Gastroesophageal sphincter (tissue), 4 donors: ENCODE measurements around the gene CCSER1. TPM values are rescaled to one million over a fixed set of nuclear protein-coding genes. Genes with fewer than 3 reads are reported as not detected.

Experiments used
- ATAC-seq: fragments of 150-250 bp; one replicate; pipeline ENCODE4 v1.9.1; 2016; ENCODE audit warnings: mild to moderate bottlenecking, moderate library complexity
- H3K27ac ChIP-seq, 4 donors: fragments of 200-600 bp; sonication (generic) in 3 of 4; 1 replicate in 3 of 4; 2 replicates in 1 of 4; pipeline ENCODE4 v1.5.1; 2016 to 2019
- H3K27me3 ChIP-seq: fragments of 200-600 bp; sonication (generic); one replicate; pipeline ENCODE4 v1.5.1; 2019
- H3K36me3 ChIP-seq, 2 donors: fragments of 200-600 bp; sonication (generic); one replicate each; pipeline ENCODE4 v1.5.1; 2019; ENCODE audit warnings: control low read depth in 1 of 2
- H3K4me1 ChIP-seq, 3 donors: fragments of 200-600 bp; sonication (generic); 1 replicate in 2 of 3; 2 replicates in 1 of 3; pipeline ENCODE4 v1.5.1; 2016 to 2019; ENCODE audit warnings: control low read depth in 2 of 3
- H3K4me3 ChIP-seq, 2 donors: fragments of 200-600 bp; sonication (generic); one replicate each; pipeline ENCODE4 v1.5.1; 2019; ENCODE audit warnings: mild to moderate bottlenecking in 1 of 2, moderate library complexity in 1 of 2
- H3K9me3 ChIP-seq, 3 donors: fragments of 200-600 bp; sonication (generic); one replicate each; pipeline ENCODE4 v1.5.1; 2017 to 2019; ENCODE audit warnings: control low read depth in 2 of 3
- EP300 ChIP-seq: sonication (generic); formaldehyde crosslinking; IDR thresholded peaks from one replicate; pipeline ENCODE4 v1.6.1; 2017; ENCODE audit warnings: antibody characterized with exemption, mild to moderate bottlenecking
- POLR2A ChIP-seq, 2 donors: fragments of 450-650 bp; IDR thresholded peaks; one replicate each; pipeline ENCODE4 v1.6.1; 2017; ENCODE audit warnings: antibody characterized with exemption in 2 of 2, mild to moderate bottlenecking in 2 of 2, moderate library complexity in 1 of 2
- POLR2AphosphoS5 ChIP-seq: sonication (generic); formaldehyde crosslinking; IDR thresholded peaks from one replicate; pipeline ENCODE4 v1.6.1; 2017; ENCODE audit warnings: antibody characterized with exemption
- WGBS, 2 donors: methylation state at CpG; one replicate each; pipeline ENCODE4 v1.1.5; 2018; ENCODE audit warnings: low coverage in 1 of 2; 5-methylcytosine and 5-hydroxymethylcytosine counted together
- total RNA-seq, 4 donors: library from RNA; depleted of rRNA; stranded (reverse); fragments of >200 nt; gene quantifications; one replicate each; pipeline ENCODE4 v1.1.0, GENCODE V29; 2016
- TF ChIP-seq, protein P1 (sequence below), 4 experiments: fragments of 200-600 bp in 2 of 4; fragments of 450-650 bp in 2 of 4; sonication (generic) in 1 of 4; IDR thresholded peaks; one replicate each; pipeline ENCODE4 v1.5.1; 2017 to 2019; ENCODE audit warnings: antibody characterized with exemption in 4 of 4, mild to moderate bottlenecking in 2 of 4, moderate library complexity in 2 of 4

The CCSER1 gene
- total RNA-seq, 4 donors from 2014 or later = 2.4 to 9.3 (median 4.6) TPM

DNA sequence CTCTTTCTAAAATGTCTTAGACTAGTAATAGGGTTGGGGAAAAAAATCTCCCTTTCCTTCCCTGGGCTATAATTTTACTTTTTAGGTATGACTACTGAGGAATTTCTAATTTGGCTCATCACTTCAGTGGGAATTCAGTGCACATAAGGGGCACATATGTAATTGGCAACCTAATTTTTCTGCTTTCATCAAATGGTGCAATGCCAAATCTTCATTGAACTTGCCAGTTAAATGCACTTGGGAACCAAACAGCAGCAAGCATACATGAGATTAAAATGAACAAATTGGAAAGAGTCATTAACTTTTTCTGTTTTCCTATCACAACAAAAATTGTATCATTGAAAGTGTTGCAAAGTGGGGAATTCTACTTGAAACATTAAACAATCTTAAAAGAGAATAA, 2.9 kb upstream of the CCSER1 start:
- Histone ChIP-seq H3K27ac (no peak overlapping the region), H3K4me3 (no peak overlapping the region), H3K36me3 (no peaks in the 10 kb centered on the region), H3K27me3 (no peaks in the 10 kb centered on the region), H3K9me3 (no peaks in the 10 kb centered on the region), H3K4me1 (peaks cover 0 to 27% (median 0%) of the 10 kb centered on the region in 3 donors)
- ATAC-seq = no peak
- no peak for TF ChIP-seq POLR2A (IDR thresholded peaks at IDR 0.05)

DNA sequence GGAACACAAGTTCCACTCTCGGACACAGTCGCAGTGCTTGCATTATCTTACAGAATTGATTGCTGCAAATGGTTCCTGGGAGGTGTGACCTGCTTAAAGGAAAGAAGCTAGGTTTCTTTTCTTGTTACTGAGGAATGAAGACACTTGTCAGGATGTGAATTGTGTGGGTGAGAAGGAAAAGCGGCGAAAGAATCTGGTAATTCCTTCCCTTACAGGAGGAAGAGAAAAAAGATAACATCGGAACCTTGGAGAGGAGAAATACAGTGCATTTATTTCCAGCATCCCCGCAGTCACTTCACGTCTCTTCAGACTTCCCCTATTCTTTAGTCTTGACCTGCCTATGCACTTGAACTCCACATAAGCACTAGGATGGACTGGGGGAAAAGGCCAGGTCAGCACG, 389 bp upstream of the CCSER1 start:
- Histone ChIP-seq H3K4me3 (peak overlapping the region; percentile 42 to 68), H3K4me1 (peaks cover 0 to 29% (median 0%) of the 10 kb centered on the region in 3 donors), H3K27me3 (no peaks in the 10 kb centered on the region), H3K27ac (peak overlapping the region in 3 of 4 donors; percentile 78 to 83 (median 80)), H3K9me3 (no peaks in the 10 kb centered on the region), H3K36me3 (no peaks in the 10 kb centered on the region)
- no peak for ATAC-seq
- 31% methylated on average over 7 of the region's 8 CpGs for WGBS, 2 donors
- TF ChIP-seq EP300 = no peak
- no peak for TF ChIP-seq POLR2AphosphoS5
- no peak for TF ChIP-seq POLR2A (IDR thresholded peaks at IDR 0.05)
- TF ChIP-seq, protein P1, sequence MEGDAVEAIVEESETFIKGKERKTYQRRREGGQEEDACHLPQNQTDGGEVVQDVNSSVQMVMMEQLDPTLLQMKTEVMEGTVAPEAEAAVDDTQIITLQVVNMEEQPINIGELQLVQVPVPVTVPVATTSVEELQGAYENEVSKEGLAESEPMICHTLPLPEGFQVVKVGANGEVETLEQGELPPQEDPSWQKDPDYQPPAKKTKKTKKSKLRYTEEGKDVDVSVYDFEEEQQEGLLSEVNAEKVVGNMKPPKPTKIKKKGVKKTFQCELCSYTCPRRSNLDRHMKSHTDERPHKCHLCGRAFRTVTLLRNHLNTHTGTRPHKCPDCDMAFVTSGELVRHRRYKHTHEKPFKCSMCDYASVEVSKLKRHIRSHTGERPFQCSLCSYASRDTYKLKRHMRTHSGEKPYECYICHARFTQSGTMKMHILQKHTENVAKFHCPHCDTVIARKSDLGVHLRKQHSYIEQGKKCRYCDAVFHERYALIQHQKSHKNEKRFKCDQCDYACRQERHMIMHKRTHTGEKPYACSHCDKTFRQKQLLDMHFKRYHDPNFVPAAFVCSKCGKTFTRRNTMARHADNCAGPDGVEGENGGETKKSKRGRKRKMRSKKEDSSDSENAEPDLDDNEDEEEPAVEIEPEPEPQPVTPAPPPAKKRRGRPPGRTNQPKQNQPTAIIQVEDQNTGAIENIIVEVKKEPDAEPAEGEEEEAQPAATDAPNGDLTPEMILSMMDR (IDR thresholded peaks at IDR 0.05) = no peak

DNA sequence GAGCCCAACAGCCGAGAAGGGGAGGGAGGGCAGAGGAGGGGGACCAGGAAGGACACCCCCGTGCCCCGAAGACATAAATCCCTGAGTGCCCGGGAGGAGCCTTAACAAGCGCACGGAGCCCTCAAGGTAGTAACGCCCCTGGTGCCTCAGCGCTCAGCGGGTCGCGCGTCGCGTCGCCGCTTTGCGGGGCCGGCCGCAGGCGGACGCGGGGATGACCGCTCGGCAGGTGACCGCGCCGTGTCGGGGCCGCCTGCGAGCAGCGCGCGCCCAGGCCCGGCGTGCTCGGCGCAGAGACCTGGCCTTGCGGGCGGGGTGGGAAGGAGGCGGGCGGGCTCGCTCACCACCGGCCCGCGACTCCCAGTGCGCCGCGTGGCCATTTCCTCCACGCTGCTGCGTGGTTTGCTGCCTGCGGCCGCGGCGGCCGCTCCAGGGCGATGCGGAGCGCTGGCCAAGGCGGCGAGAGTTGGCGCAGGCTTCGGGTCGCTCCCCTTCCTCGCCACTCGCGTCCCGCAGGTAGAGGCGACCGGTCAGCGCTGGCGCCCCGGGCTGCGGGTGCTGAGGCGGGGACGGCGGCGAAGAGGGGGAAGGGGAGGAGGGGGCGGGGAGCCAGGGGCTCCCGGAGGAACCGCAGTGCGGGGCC, 632 bp downstream of the CCSER1 start:
- H3K4me3 ChIP-seq = peak overlapping the region; percentile 42 to 68
- TF ChIP-seq POLR2AphosphoS5 (no peak), EP300 (no peak), POLR2A (IDR thresholded peaks at IDR 0.05) (no peak)
- TF ChIP-seq, protein P1 (IDR thresholded peaks at IDR 0.05) = no peak
- no peaks in the 10 kb centered on the region for H3K27me3 ChIP-seq
- peaks cover 0 to 29% (median 0%) of the 10 kb centered on the region in 3 donors for H3K4me1 ChIP-seq
- WGBS, 2 donors = no CpG with 5 or more reads among the region's 81 CpGs
- peak overlapping the region in 3 of 4 donors; percentile 78 to 83 (median 80) for H3K27ac ChIP-seq
- no peaks in the 10 kb centered on the region for H3K36me3 ChIP-seq
- no peaks in the 10 kb centered on the region for H3K9me3 ChIP-seq
- ATAC-seq = peak; percentile 42

DNA sequence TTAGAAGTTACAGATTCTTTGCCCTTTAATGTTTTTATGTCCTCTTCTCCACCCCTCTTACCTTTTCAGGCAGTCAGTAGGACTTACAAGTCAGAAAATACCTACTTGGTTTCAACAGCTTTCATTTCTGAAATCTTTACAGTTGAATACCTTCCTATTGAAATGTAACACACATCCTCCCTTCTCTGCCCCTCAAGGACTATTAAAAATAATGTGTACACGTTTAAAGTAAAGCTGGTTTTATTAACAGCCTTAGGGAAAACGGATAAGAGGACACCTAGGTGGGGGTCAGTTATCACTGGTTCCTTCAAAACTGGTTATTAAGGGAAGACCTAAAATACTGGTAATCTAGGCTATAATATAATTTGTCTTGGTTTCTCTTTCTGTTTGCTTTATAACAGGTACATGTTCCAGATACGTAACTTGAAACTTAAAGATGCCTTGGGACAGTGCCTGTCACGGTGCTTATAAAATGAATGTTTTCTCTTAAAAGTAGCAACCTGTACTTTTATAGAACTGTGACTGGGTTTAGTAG, 1.8 kb downstream of the CCSER1 start:
- TF ChIP-seq POLR2A (IDR thresholded peaks at IDR 0.05) = no peak
- TF ChIP-seq, protein P1 (IDR thresholded peaks at IDR 0.05) = no peak
- no peak for TF ChIP-seq POLR2AphosphoS5
- TF ChIP-seq EP300 = no peak
- Histone ChIP-seq H3K9me3 (no peaks in the 10 kb centered on the region), H3K36me3 (no peaks in the 10 kb centered on the region), H3K27me3 (no peaks in the 10 kb centered on the region), H3K4me1 (peaks cover 0 to 29% (median 0%) of the 10 kb centered on the region in 3 donors), H3K4me3 (peak overlapping the region; percentile 42 to 68), H3K27ac (peak overlapping the region in 1 of 4 donors; percentile 78)
- 53 to 58% methylated on average over 4 of the region's 4 CpGs for WGBS, 2 donors
- no peak for ATAC-seq

DNA sequence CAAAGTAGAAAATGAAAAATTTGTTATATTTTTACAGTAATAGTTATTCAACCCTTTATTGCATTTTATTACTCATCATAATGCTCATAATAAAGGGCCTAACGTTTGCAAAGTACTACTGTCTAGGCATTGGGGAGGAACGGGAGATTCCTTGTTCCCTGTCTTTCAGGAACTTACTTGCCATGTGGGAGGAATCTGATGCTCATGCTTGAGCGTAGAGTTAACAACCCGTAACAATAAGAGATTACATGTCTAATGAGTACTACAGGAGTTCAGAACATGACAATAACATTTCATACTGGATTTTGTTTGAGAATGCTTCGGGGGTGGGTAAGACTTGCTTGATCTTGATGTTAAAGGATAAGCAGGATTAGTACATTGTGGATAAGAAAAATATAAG, 2.9 kb downstream of the CCSER1 start:
- Histone ChIP-seq H3K27ac (no peak overlapping the region), H3K9me3 (no peaks in the 10 kb centered on the region), H3K4me1 (peaks cover 0 to 29% (median 0%) of the 10 kb centered on the region in 3 donors), H3K27me3 (no peaks in the 10 kb centered on the region), H3K4me3 (no peak overlapping the region), H3K36me3 (no peaks in the 10 kb centered on the region)
- WGBS, 2 donors = 71 to 85% methylated on average over 4 to 5 of the region's 5 CpGs
- TF ChIP-seq POLR2A (IDR thresholded peaks at IDR 0.05) (no peak), POLR2AphosphoS5 (no peak), EP300 (no peak)
- TF ChIP-seq, protein P1 (IDR thresholded peaks at IDR 0.05) = no peak
- ATAC-seq = no peak
